Activated naive CD8-positive, alpha-beta T cell treated with anti-CD3 and anti-CD28 coated beads, Interleukin-2, amount 10 ng/mL, durations not matched to agents 7 days and 5 days (primary cell): ENCODE measurements around the gene AAK1. TPM values are rescaled to one million over a fixed set of nuclear protein-coding genes. Genes with fewer than 3 reads are reported as not detected.
"Not testable (repeated sequence)": the region's sequence is repeated elsewhere in the genome, so short reads cannot be mapped to it uniquely, and the experiment has no call there.

Experiments
- ATAC-seq: fragments of 150-1000 bp; cut with Tn5 transposase; one replicate; pipeline ENCODE4 v1.10.0; 2021; ENCODE audit warnings: low read depth, moderate library complexity
- POLR2A ChIA-PET: fragments of 350-600 bp; sonication (Branson Sonifier 250); formaldehyde crosslinking; loops from one replicate; lab custom pipeline; 2021; ENCODE audit warnings: antibody characterized with exemption; lab: Charles Lee
- DNase-seq: peaks from one replicate; pipeline ENCODE4 v3.0.0; 2021
- H3K27ac Mint-ChIP-seq: one replicate; pipeline ENCODE4 v1.8.0; 2022; ENCODE audit warnings: mild to moderate bottlenecking, mixed read lengths
- H3K27me3 Mint-ChIP-seq: one replicate; pipeline ENCODE4 v1.8.0; 2022; ENCODE audit warnings: mild to moderate bottlenecking, moderate library complexity, mixed read lengths
- H3K36me3 Mint-ChIP-seq: one replicate; pipeline ENCODE4 v1.8.0; 2021; ENCODE audit warnings: mild to moderate bottlenecking, mixed read lengths
- H3K4me1 Mint-ChIP-seq: one replicate; pipeline ENCODE4 v1.8.0; 2021; ENCODE audit warnings: mixed read lengths
- H3K4me3 Mint-ChIP-seq: one replicate; pipeline ENCODE4 v1.8.0; 2022; ENCODE audit warnings: mild to moderate bottlenecking, moderate library complexity, mixed read lengths
- H3K9me3 Mint-ChIP-seq: one replicate; pipeline ENCODE4 v1.8.0; 2021; ENCODE audit warnings: mixed read lengths
- total RNA-seq, 2 experiments: library from RNA; stranded (reverse); gene quantifications; one replicate each; pipeline ENCODE4 v1.2.3, GENCODE V29; 2021

Gene AAK1
- total RNA-seq, 2 experiments from 2014 or later: 143 to 144 TPM

DNA sequence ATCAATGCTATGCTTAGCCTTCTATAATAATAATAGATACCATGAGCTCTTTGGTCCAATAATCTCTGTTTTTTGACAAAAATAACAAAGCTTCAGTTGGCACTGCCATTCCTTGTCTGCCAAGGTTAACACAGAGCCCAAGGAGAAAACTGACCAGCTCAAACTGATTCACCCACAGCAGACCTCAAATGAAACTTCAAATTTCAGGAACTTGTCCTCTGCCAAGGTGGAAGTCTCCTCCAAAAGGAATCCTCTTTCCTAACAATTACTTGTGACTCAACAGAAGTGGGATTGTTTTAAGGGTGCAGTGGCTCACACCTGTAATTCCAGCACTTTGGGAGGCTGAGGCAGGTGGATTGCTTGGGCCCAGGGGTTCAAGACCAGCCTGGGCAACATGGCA is 12.1 kb downstream of the AAK1 start:
- Mint-ChIP-seq H3K27ac (no peak overlapping the region), H3K36me3 (peaks cover 17% of the 10 kb centered on the region), H3K9me3 (no peaks in the 10 kb centered on the region), H3K4me3 (no peak overlapping the region), H3K4me1 (peaks cover 25% of the 10 kb centered on the region), H3K27me3 (no peaks in the 10 kb centered on the region)
- ATAC-seq (no peak), DNase-seq (no peak)
- POLR2A ChIA-PET: interaction anchor here (1.6 kb wide), 1 partner anchor 8 kb away, joined by 4 read pairs; no protein-coding TSS in a partner anchor

DNA sequence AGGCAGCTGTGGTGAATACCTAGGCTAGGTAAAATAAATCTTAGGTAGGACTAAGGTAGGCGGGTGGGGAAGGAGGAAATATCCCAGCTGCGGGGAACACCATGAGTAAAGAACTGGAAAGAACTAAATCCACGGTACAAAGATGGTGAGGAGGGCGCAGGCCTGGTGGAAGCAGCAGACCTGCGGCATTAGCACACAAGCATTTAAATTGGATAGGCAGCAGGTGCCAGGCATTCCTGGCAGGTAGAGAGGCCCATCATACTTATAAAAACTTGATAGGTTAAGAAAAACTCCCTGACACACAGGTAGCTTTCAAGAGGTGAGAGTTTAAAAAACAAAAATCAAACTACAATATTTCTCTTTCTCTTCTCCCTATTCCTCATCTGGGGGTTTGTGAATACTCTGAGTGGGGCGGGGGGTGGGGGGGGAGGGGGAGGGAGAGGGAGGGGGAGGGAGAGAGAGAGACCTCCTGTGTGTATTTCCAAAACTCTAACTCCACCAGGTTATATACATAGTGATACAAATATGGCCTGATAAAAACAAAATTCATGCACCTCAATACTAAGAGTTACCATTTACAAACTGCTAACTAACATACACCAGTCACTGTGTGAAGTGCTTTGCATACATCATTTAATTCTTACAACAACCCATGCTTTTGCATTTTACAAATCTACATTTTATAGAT is 13.5 kb downstream of the AAK1 start:
- Mint-ChIP-seq H3K4me3 (no peak overlapping the region), H3K36me3 (peaks cover 14% of the 10 kb centered on the region), H3K27me3 (no peaks in the 10 kb centered on the region), H3K9me3 (no peaks in the 10 kb centered on the region), H3K27ac (peak overlapping the region; percentile 11), H3K4me1 (peaks cover 23% of the 10 kb centered on the region)
- POLR2A ChIA-PET: interaction anchor here (4.0 kb wide), 1 partner anchor 13 kb away, joined by 29 read pairs; the partner anchor contains the start of gene AAK1
- ATAC-seq (no peak), DNase-seq (no peak)

DNA sequence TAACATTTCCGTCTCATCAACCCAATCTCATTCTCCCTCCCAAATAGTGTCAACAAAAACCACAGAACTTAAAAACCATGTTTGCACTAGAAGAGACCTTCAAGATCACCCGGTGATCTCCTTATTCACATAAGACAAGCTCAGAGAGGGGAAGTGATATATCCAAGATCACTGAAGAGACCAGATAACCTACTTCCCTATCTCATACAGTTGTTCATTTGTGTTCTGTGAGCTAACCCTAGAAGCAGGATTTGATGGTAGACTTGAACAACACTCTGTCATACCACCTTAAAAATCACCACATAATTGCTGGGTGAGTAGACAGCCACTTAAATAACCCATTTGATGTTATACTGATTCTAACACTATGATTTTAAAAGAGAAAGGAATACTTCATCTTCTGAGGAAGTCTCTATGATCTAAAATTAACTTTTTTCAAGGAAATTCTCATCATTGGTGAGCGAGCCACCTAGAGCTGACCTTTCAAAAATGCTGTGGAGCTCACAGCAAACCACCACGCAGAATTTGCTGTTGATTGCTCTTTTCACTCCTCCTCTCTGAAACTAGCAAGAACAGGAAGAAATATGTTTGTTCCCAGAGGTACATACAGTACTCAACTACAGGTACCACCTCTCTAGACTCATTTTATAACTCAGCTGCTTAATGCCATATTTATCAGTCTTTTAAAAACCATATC is 15.1 kb downstream of the AAK1 start:
- no peaks in the 10 kb centered on the region for H3K9me3 Mint-ChIP-seq
- ATAC-seq (peak; percentile 62), DNase-seq (no peak)
- POLR2A ChIA-PET: interaction anchor here (0.6 to 4.0 kb wide), 4 partner anchors 8 to 20 kb away, joined by 3 to 29 read pairs (median 5); partner anchors contain the start of gene AAK1
- H3K4me1 Mint-ChIP-seq: peaks cover 17% of the 10 kb centered on the region
- H3K27me3 Mint-ChIP-seq: no peaks in the 10 kb centered on the region
- H3K27ac Mint-ChIP-seq: no peak overlapping the region
- H3K4me3 Mint-ChIP-seq: no peak overlapping the region
- peaks cover 8% of the 10 kb centered on the region for H3K36me3 Mint-ChIP-seq

DNA sequence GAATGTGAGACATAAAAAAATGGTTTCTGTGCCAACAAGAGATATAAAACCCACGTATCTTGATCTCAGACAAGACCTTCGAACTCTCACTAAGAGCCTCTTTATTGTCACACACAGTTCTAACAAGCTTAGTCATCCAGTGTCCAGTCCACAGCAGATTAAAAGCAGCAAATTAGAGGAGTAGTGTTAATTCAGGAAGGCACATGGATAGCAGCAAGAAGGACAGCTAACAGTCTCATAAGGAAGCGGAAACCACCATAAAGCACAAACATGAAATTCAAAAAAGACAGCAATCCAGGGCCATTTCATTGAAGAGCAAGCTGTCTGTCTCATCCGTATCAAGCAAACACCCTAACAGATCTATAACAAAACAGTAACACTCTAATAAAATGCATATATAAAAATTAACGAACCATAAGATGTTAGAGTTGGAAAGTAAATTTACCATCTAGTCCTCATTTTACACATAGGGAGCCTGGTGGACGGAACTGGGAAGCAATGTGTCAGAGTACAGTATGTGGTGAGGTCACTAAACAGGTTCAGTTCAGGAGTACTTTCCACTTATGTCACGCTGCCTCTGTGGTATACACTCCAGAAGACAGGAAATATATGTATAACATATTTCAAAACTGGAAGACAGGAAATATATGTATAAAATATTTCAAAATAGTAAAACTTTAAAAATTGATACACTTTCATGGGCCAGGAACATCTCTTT is 18.3 kb downstream of the AAK1 start:
- no peak for DNase-seq
- Mint-ChIP-seq H3K4me1 (peaks cover 18% of the 10 kb centered on the region), H3K4me3 (no peak overlapping the region), H3K36me3 (peaks cover 10% of the 10 kb centered on the region), H3K27me3 (no peaks in the 10 kb centered on the region), H3K9me3 (peaks cover 1% of the 10 kb centered on the region), H3K27ac (no peak overlapping the region)
- peak; percentile 28 for ATAC-seq
- POLR2A ChIA-PET: no interaction called here

DNA sequence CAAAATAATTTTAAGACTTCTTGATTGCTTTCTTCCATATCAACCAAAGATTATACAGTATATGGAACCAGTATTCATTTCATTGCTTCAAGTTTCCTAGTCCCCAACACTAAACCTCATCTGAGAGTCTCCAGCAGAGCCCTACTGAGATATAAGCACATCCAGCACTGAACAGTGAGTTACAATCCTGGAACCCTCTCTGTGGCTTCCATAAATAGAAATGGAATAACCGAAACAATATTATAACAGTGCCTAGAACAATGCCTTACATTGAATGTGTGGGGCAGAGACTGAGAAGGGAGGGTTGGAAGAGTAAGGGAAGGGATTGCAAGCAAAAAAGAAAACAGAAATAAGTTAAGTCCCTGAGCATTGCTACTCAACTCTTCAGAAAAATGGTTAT is 18.9 kb downstream of the AAK1 start:
- no peak overlapping the region for H3K27ac Mint-ChIP-seq
- H3K27me3 Mint-ChIP-seq: no peaks in the 10 kb centered on the region
- peaks cover 18% of the 10 kb centered on the region for H3K4me1 Mint-ChIP-seq
- DNase-seq (no peak), ATAC-seq (no peak)
- H3K9me3 Mint-ChIP-seq: peaks cover 1% of the 10 kb centered on the region
- POLR2A ChIA-PET: no interaction called here
- no peak overlapping the region for H3K4me3 Mint-ChIP-seq
- H3K36me3 Mint-ChIP-seq: peaks cover 10% of the 10 kb centered on the region

DNA sequence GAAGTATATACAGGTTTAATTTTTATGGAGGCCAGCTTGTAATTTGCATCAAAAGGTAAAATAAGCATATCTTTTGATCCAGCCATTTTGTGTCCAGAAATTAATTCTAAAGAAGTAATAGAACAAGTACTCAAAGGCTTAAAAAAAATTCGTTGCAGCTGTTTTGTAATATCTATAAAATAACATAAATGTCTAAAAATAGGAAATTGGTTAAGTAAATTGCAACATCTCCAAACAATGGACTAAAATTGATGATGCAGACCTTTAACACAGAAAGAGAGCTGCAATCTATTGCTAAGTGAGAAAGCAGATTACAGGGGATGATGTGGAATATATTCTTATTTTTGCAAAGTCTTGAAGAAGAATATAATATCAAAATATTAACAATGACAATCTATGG is 19.4 kb downstream of the AAK1 start:
- peaks cover 18% of the 10 kb centered on the region for H3K4me1 Mint-ChIP-seq
- POLR2A ChIA-PET: no interaction called here
- peaks cover 10% of the 10 kb centered on the region for H3K36me3 Mint-ChIP-seq
- no peak for DNase-seq
- peaks cover 1% of the 10 kb centered on the region for H3K9me3 Mint-ChIP-seq
- no peak overlapping the region for H3K4me3 Mint-ChIP-seq
- H3K27me3 Mint-ChIP-seq: no peaks in the 10 kb centered on the region
- no peak overlapping the region for H3K27ac Mint-ChIP-seq
- no peak for ATAC-seq

DNA sequence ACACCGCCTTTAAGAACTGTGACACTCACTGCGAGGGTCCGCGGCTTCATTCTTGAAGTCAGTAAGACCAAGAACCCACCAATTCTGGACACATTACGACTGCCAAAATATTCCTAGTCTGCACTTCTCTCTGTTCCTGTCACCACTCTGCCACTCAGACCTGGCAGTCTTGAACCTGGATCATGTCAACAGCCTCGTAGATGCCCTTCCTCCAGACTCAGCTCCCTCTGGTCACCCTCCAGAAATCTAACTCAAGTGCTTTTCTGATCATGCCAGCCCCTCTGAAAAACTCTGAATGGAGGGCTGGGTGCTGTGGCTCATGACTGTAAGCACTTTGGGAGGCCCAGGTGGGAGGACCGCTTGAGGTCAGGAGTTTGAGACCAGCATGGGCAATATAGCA is 20.3 kb downstream of the AAK1 start:
- peak overlapping the region; percentile 83 for H3K27ac Mint-ChIP-seq
- H3K4me1 Mint-ChIP-seq: peaks cover 18% of the 10 kb centered on the region
- H3K27me3 Mint-ChIP-seq: no peaks in the 10 kb centered on the region
- peaks cover 1% of the 10 kb centered on the region for H3K9me3 Mint-ChIP-seq
- H3K36me3 Mint-ChIP-seq: peaks cover 10% of the 10 kb centered on the region
- peak overlapping the region; percentile 77 for H3K4me3 Mint-ChIP-seq
- DNase-seq (no peak), ATAC-seq (no peak)
- POLR2A ChIA-PET: interaction anchor here (1.0 to 1.8 kb wide), 6 partner anchors 8 to 41 kb away, joined by 3 to 10 read pairs (median 4); partner anchors contain the start of gene AAK1

DNA sequence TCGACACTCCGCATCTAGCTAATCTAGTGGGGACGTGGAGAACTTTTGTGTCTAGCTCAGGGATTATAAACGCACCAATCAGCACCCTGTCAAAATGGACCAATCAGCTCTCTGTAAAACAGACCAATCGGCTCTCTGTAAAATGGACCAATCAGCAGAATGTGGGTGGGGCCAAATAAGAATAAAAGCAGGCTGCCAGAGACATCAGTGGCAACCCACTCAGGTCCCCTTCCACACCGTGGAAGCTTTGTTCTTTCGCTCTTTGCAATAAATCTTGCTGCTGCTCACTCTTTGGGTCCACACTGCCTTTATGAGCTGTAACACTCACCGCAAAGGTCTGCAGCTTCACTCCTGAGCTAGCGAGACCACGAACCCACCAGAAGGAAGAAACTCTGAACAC is 20.7 kb downstream of the AAK1 start:
- ATAC-seq: not testable (repeated sequence)
- peak; percentile 39 for DNase-seq

DNA sequence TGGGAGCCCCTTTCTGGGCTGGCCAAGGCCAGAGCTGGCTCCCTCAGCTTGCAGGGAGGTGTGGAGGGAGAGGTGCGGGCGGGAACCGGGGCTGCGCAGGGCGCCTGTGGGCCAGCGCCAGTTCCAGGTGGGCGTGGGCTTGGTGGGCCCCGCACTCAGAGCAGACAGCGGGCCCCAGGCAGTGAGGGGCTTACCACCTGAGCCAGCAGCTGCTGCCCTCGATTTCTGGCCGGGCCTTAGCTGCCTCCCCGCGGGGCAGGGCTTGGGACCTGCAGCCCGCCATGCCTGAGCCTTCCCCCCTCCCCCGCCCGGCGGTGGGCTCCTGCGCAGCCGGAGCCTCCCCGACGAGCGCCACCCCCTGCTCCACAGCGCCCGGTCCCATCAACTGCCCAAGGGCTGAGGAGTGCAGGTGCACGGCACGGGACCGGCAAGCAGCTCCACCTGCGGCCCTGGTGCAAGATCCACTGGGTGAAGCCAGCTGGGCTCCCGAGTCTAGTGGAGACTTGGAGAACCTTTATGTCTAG is 21.5 kb downstream of the AAK1 start:
- H3K27ac Mint-ChIP-seq: peak overlapping the region; percentile 76
- POLR2A ChIA-PET: interaction anchor here (0.6 to 1.8 kb wide), 8 partner anchors 15 to 70 kb away, joined by 3 to 10 read pairs (median 3); partner anchors contain the start of gene AAK1
- H3K4me1 Mint-ChIP-seq: peaks cover 18% of the 10 kb centered on the region
- not testable (repeated sequence) for DNase-seq, H3K9me3 Mint-ChIP-seq, ATAC-seq, H3K4me3 Mint-ChIP-seq, H3K27me3 Mint-ChIP-seq
- peaks cover 10% of the 10 kb centered on the region for H3K36me3 Mint-ChIP-seq

More for the DNA sequence above, 20.7 kb downstream of the AAK1 start:
- H3K9me3 Mint-ChIP-seq, H3K27me3 Mint-ChIP-seq: not testable (repeated sequence)
- H3K36me3 Mint-ChIP-seq: peaks cover 10% of the 10 kb centered on the region
- peak overlapping the region; percentile 83 for H3K27ac Mint-ChIP-seq
- POLR2A ChIA-PET: interaction anchor here (0.6 to 1.8 kb wide), 9 partner anchors 9 to 69 kb away, joined by 3 to 10 read pairs (median 3); partner anchors contain the start of gene AAK1
- H3K4me3 Mint-ChIP-seq: peak overlapping the region; percentile 77
- peaks cover 18% of the 10 kb centered on the region for H3K4me1 Mint-ChIP-seq

DNA sequence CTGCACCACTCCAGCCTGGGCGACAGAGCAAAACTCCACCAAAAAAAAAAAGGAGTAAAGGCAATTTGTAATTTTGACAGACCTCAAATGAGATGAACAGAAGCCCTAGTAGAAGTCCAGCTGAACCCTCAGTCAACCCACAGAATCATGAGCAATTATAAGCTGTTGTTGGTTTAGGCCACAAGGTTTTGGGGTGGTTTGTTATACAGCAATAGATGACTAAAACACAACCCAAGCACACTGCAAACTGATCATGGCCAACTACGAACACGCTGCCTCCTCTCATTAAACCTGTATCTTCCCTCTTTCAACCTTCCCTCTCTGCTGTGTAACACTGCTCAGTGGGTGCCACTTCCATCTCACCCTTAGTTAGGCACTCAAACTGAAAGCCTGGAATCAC is 22.1 kb downstream of the AAK1 start:
- Mint-ChIP-seq H3K9me3 (peaks cover 1% of the 10 kb centered on the region), H3K27ac (peak overlapping the region; percentile 76), H3K36me3 (peaks cover 14% of the 10 kb centered on the region), H3K4me1 (peaks cover 24% of the 10 kb centered on the region), H3K27me3 (no peaks in the 10 kb centered on the region), H3K4me3 (peak overlapping the region; percentile 55)
- ATAC-seq (no peak), DNase-seq (no peak)
- POLR2A ChIA-PET: interaction anchor here (0.6 to 0.9 kb wide), 2 partner anchors 23 to 50 kb away, joined by 3 read pairs; no protein-coding TSS in a partner anchor

DNA sequence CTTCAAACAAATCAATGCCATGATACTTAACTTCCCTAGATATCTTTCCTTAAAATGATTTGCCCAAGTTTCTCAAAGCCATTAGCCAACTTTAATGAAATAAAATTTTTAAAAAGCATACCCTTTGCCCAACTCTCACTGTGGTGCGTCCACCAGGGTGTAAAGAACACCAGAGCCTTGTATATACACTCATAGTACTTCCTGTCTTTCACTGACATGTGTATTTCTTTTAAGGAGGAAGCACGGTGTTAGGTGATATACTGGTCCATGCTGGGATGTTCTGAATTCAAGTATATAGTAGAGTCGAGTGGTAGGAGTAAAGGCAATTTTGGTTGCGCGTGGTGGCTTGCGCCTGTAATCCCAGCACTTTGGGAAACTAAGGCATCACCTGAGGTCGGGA is 22.7 kb downstream of the AAK1 start:
- Mint-ChIP-seq H3K27me3 (no peaks in the 10 kb centered on the region), H3K27ac (no peak overlapping the region), H3K4me3 (no peak overlapping the region), H3K9me3 (peaks cover 1% of the 10 kb centered on the region), H3K36me3 (peaks cover 15% of the 10 kb centered on the region), H3K4me1 (peaks cover 27% of the 10 kb centered on the region)
- peak; percentile 43 for ATAC-seq
- POLR2A ChIA-PET: interaction anchor here (0.9 kb wide), 1 partner anchor 24 kb away, joined by 3 read pairs; no protein-coding TSS in a partner anchor
- no peak for DNase-seq

DNA sequence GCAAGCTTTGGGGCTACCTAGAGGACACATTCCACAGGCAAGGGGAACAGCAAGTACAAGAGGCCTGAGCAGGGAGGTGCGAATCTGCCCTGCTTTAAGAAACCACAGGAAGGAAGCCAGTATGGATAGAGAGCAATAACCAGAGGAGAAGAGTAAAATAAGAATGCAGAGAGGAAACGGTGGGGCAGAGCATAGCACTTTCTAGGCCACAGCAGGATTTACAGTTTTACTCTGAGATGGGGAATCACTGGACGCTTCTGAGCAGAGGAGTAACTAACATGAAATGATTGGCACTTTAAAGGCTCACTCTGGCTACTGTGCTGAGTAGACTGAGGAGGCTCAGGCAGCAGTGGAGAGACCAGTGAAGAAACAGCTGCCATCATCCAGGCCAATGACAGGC is 23.8 kb downstream of the AAK1 start:
- ATAC-seq (peak; percentile 57), DNase-seq (no peak)
- POLR2A ChIA-PET: interaction anchor here (1.2 kb wide), 1 partner anchor 9 kb away, joined by 4 read pairs; no protein-coding TSS in a partner anchor
- H3K36me3 Mint-ChIP-seq: peaks cover 26% of the 10 kb centered on the region
- no peak overlapping the region for H3K27ac Mint-ChIP-seq
- peaks cover 33% of the 10 kb centered on the region for H3K4me1 Mint-ChIP-seq
- no peak overlapping the region for H3K4me3 Mint-ChIP-seq
- peaks cover 1% of the 10 kb centered on the region for H3K9me3 Mint-ChIP-seq
- no peaks in the 10 kb centered on the region for H3K27me3 Mint-ChIP-seq
